ENCODE results near the gene PRKCB.
"Not testable (repeated sequence)": the region's sequence is repeated elsewhere in the genome, so short reads cannot be mapped to it uniquely, and the experiment has no call there.

The PRKCB gene

DNA sequence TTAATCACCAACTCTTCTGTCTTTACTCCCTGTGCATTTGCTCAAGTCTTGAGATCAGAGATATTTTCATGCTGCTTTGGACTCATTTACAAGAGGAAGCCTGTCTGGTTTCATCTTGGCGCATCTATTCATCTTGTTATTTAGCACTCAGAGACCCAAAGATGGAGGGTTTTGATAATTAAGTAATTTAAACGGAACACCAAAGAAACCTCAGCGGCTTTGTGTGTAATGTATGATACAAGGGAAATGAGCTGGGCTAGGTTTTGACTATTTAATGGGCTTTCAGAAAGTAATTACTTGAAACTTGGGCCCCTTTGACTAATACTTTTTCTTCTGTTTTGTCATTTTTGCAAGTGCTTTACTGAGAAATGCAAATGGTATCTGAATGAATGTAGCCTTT is 354.2 kb downstream of the PRKCB start:
- no peak for DNase-seq

DNA sequence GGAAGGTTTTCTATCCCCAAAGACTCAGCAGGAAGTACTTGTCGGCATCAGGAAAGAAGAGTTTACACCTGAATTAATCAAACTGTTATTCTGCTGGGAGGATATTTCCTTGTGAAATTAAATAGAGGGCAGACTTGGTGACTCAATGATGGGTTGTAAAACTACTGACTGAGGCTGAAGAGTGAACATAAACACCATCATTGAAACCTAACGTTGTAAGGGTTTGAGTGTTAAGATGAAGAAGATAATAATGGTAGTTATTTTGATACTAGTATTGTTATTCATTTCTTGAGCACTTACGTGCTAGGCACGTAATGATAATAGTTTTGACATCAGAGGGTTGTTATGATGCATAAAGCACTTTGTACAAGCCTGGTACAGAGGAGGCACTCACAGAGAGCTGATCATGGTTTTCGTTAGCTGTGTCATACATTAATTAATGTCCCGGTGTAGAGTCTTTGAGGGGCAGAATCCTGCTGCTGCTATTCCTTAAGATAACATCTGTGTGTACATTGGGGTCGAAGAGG is 356.2 kb downstream of the PRKCB start:
- no peak for DNase-seq

DNA sequence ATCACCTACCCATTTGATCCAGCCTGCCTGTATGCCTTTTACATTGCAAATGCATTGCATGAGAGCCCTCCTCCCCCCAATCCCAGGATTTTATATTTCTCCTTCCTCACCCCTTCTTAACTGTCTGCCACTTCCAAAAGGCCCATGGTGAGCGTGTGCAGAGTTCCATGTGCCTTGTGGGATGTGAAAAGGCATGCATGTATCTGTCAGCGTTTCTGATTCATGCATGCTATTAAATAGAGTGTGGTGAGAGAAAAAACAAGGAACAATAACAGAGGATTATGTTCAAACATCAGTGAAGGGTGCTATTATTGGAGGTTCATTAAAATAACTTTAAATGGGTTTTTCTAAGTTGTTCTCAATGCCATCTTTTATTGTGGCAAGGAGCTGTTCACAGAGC is 359.4 kb downstream of the PRKCB start:
- DNase-seq = no peak

DNA sequence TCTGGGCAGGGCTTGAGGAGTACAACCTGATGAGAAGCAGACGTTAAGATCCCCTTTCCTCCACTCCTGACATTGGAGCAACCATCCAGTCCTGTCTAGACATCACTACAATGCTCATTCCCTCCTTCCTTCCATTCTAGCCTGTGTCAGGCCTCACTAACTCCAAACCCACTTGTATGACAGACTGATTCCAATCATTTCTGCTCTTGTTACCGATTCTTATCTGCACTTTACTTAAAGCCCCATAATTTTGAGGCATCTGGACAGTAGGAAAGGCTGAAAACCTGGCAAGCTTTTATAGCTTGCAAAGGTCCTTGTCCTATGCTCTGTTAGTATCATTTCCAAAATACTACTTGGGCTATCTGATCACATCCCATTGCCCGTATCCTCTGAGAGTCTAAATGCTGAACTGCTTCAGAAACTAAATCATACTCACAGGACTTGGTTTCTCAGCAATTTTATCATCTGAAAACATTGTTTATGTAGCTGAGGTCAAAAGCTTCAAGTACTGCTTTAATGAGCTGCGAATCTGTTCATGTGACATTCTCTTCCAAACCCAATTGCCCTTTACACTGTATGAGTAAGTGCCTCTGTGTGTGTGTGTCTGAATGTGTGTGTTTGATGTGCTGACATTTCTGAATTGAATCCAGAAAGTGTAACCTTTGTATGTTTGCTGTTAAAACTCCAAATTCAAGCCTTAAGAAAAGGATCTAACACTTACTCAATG is 363.2 kb downstream of the PRKCB start:
- DNase-seq = peak; percentile 23

DNA sequence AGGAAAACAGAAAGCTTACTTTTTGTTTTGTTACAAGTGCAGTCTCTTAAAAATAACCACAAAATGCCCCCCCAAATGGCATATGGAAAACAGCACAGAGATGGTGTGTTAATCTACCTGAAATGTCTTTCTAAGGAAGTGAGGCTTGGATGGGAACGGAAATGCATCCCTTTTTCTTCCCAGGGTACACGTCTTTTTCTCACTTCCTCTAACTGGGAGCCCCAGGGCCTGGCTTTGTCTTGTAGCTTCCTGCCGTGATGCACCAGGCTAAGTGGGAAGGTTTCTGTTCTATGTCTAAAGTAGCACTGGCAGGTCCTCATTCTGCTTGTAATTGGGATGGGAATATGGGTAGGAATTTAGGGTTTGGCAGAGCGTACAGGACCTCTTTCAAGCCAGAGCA is 367.9 kb downstream of the PRKCB start:
- no peak for DNase-seq

DNA sequence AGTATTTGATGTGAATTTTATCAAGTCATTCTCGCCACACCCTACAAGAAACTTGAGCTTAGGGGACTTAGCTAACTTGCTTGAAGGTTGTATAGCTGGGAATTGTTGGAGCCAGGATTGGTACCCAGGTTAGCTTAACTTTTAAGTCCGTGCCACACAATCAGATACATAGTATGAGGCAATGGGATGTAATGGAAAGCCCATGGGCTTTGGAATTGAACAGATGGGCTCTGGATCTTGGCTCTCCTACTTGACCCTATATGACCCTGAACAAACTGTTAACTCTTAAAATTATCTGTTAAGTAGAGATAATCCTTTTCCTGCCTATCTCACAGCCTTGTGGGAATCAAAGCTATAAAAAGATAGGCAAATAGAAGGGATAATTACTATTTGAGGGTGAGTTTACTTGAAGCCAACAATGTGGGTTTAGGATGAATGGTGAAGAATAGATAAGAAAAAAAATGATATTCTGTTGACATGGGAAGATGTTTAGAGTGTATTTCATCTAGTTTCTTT is 368.4 kb downstream of the PRKCB start:
- DNase-seq = no peak

DNA sequence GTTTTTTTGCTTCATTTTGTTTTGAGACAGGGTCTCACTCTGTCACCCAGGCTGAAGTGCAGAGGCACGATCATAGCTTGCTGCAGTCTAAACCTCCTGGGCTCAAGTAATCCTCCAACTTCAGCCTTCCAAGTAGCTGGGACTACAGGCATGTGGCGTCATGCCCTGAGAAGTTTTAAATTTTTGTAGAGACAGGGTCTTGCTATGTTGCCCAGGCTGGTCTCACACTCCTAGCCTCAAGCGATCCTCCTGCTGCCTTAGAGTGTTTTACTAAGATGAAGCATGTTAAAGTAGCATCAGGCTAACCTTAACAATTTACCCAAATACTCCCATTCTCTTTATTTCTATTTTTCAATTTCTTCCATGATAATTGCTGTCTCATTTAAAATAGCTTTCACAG is 371.1 kb downstream of the PRKCB start:
- DNase-seq = no peak

DNA sequence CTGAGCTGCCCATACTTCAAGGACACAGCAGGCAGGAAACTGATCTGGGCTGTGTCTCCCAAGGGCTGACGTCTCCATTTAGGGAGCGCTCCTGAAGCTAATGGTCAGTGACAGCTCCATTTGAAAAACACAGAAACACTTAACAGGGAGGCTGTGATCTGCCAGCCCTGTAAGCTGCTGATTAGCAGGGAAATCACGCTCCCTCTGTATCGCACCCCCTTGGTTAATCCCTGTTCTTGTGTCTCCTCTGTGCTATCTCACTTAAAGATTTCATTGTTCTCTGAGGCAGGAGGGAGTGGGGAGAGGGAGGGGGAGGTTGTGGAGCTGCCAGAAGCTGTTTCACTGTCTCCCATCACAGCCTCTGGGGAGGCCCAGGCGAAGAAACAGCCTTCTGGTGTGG is 372.9 kb downstream of the PRKCB start:
- DNase-seq = peak; percentile 10

DNA sequence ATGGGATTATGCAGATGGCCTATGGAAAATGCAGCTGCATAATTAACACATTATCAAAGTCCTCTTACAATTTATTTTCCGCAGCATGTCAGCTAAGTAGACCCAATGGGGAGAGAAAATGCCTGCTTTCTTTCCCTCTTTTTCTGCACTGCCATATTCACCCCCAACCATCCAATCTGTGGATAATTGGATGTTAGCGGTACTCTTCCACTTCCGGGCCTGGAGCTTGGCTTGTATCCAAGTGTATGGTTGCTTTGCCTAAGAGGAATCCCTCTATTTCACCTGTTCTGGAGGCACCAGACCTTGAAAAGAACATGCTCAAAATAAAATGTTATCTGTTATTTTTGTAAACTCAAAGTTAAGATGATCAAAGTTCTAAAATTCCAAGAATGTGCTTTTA is 379.2 kb downstream of the PRKCB start:
- DNase-seq = peak; percentile 50

DNA sequence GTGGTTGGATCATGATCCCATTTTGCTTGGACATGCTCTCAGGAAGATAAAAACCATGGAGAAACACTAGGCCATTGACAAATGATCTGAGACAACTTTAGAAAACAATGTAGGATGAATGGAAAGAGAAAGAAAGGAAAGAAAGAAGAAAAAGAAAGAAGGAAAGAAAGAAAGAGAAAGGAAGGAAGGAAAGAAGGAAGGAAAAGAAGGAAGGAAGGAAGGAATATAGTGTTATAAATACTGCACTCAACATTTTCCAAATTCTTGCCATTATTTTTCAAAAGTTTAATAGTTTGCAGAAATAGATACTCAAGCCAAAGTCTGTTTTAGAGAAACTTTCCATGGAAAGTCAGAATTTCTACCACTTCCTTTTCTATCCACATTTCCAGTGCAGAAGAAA is 381.2 kb downstream of the PRKCB start:
- no peak for DNase-seq

DNA sequence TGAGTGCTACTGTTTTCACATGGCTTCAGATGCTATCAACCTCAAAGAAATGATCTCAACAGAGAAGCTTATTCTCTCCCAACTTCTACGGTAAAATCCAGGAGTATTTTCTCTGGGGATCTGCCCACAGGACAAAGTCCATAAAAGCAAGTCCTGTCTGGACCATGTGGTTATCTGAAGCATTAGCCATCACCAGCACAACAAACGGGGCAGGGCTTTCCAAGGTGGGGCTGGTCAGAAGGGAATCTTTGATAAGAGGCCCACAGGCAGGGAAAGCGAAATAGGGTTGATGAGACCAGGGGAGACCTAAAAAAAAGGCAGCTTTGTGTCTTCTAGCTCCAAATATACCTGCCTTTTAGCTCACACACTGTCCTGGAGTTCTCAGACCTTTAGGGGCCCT is 381.7 kb downstream of the PRKCB start:
- DNase-seq = no peak

DNA sequence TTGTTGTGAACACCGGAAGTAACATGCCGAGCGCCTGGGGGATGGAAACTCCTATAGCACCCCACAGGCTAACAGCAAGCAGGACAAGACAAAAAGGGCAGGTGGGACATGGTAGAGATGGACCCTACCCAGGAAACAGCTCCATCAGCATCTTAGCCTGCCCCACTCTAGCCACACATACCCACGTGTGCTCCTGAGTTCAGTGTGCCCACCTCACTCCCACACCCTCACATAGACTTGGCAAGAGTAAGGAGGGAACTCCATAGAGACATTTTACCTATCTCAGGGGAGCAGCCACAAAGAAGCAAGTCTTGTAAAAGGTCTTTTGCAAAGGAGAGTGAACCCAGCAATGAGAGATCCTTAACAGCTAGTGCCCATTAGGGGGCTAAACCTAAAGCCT is 382.5 kb downstream of the PRKCB start:
- no peak for DNase-seq

DNA sequence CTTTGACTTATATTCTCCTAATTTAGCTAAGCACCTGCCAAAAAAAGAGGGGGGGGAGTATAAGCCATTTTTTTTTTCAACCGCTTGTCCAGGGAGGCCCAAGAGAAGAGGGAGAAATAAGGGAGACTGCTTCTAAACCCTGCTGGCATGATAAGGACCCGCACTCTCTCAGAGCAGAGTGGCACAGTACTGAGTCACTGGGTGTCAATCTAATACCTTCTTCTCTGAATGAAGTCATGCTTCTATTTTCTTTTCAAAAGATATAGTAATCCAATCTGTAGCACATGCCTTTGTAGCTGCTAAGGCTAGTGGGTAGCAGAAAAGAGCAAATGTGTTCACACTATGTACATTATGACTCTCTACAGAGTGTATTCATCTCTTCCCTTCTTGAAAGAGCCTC is 385.4 kb downstream of the PRKCB start:
- no peak for DNase-seq

DNA sequence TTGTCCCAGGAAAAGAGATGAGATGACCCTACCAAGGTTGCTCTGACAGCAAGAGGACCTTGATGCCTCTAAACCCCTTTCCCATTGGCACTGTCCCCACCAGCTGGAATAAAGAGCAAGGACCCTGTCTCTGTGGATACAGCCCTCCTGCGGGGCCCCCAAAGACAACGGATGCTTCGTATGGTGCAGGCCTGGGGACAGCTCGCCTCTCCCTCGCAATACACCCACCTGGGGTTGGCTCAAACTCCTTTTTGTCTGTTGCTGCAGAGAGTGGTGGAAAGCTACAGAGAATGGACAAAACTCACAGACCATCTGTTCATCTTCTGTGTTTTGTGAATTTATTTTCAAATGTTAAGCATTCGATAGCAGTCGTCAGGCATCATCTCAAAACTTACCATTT is 392.7 kb downstream of the PRKCB start:
- DNase-seq = no peak

DNA sequence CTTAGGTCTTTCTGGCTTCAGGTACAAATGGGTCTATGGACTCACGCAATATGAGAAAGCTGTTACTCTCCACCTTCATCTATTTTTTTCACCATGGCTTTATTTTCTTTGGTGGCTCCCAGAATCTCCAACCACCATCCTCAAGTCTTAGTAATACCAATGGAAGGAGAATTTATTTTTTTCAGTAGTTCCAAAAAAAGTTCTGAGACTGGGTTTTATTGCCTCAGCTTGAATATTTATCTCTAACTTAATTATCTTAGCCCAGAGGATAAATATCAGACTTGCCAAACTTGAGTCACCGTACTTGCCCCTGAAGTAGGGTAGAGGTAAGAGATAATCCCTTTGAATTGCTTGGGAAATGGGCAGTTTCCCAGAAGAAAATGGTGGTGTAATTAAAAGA is 397.2 kb downstream of the PRKCB start:
- DNase-seq = no peak

DNA sequence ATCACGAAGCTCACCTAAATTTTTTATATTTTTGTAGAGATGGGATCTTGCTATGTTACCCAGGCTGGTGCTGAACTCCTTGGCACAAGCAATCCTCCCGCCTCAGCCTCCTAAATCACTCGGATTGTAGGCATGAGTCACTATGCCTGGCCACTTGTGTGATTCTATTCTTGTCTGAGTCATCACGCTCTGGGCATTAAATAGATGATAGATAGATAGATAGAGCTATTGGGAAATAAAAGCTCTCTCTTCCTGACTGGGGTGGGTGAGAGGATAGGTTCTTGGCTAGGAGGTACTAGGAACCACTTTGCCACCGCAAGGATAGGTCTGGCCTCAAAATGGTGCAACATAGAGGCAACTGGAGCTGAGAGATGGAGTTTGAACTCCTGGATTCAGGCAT is 399.0 kb downstream of the PRKCB start:
- no peak for DNase-seq

DNA sequence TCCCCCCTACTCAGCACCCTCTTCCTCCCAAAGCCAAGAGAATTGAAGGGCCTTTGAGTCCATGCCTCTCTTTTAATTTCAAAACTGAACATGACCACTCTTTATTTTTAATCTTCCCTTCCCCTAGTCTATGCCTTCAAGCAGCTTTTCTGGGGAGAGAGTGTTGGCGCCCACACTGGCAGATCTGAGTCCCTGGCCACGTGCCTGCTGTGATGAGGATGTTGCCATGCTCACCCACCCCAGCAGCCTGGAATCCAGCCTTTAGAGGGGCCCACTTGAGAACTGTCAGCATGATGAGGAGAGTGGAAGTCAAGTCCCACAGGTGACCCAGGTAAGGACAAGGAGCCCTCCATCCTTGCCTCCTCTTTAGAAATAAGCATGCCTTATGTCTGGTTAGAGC is 400.0 kb downstream of the PRKCB start:
- DNase-seq = no peak

DNA sequence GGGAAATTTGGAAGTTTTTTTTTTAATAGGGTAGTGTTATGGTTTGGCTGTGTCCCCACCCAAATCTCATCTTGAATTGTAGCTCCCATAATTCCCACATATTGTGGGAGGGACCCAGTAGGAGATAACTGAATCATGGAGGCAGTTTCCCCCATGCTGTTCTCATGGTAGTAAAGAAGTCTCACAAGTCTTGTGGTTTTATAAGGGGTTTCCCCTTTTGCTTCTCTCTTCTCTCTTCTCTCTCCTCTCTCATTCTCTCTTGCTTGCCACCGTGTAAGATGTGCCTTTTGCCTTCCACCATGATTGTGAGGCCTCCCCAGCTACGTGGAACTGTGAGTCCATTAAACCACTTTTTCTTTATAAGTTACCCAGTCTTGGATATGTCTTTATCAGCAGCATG is 403.1 kb downstream of the PRKCB start:
- DNase-seq = not testable (repeated sequence)

DNA sequence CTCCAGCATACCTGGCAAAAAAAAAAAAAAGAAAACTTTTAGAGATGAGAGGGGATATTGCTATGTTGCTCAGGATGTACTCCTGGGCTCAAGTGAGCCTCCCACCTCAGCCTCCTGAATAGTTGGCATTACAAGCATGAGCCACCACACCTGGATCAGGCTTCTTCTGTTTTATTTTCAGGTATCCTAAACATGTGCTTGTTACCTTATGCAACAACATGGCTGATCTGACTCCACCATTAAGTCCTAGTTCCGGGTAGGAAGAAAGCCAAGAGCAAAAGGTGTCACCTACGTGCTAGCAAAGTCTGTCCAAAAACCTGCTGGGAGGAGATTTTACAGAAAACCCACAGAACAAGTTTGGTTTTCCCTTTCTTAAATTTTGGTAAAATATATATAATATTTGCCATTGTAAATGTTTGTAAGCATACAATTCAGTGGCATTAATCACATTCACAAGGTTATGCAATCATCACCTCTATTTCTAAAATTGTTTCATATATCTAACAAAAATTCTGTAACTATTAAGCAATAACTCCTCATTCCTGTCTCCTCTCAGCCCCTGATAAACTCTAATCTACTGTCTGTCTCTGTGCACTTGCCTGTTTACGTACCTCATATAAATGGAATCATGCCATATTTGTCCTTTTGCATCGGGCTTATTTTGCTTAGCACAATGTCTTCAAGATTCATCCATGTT is 411.3 kb downstream of the PRKCB start:
- DNase-seq = no peak

DNA sequence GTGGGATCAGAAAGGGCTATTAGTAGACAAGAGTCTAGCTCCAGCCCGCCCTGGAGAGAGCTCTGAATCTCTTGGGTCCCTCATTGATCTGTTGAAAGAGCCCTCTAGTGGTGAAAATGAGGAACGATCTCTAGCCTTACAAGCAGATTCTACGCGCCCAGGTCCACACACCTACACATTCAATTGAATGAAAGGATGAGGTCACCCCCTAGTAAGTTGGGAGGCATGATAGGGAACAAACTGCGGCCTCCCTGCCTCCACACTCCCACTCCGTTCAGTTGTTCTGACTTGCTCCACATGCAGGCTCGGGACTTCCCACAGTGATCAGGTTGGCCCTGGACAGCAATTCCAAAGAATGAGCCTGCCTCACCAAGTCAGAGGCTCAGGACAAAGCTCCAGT is 417.4 kb downstream of the PRKCB start:
- peak; percentile 63 for DNase-seq

DNA sequence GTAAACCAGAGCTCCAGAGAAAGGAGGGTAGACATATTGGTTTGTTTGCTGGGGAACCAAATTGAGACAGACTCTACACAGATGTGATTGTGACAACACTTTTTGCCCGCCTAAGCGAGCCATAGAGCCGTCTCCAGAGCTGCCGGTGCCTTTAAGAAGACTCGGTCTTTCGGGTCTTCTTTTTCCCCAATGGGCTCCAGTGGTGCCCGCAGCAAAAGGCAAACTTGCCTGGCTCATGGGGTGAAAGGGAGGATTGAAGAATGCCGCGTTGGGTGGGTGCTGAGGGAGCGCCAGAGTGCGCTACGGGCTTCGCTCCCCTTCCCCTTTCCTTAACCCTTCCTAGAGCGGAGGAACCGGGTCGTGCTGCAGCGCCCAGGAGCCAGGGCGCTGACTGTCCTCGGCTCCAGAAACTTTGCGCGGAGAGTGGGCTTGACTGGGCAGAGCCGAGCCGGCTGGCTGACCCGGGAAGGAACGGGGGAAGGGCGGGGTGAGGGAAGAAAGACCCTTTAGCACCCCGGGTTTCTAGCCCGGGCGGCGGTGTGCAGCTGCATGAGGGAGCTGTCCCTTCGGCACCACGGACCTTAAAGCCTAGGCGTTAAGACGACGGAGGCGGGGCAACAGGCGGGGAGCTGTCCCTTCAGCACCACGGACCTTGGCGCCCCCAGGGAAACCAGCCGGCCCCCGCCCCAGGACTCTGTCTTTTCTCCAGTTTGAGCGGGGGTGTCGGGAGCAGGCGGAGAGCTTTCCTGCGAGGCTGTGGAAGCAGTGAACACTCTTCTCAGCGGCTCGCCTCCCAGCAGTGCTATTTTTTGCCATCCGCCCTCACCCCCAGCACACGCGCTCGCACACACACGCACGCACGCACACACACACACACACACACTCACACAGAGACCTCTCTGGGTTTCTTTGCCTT is 419.9 kb downstream of the PRKCB start, which contains the start of gene CACNG3:
CACNG3 (plus strand) TSS at position 880 of the 916 bp plus-strand sequence. CDS start 420 bp downstream, outside the sequence.
- DNase-seq = no peak

DNA sequence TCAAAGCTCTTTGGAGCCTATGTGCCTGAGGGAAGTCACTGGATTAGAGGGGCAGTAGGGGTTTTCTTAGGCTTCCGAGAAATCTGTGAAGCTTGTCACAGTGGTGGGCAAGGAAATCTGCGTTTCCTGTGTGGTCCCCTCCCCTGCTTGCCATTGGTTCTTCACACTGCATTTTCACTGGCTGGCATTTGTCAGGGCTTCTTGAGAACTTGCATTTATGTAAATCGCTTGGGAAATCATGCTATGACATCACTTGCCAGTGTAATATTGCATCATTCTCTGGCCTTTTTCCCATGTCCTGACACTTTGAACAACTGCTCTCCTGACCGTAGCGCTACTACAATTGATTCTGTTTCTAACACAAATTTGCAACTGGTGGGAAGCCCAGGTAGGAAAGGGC is 422.2 kb downstream of the PRKCB start:
- DNase-seq = no peak

DNA sequence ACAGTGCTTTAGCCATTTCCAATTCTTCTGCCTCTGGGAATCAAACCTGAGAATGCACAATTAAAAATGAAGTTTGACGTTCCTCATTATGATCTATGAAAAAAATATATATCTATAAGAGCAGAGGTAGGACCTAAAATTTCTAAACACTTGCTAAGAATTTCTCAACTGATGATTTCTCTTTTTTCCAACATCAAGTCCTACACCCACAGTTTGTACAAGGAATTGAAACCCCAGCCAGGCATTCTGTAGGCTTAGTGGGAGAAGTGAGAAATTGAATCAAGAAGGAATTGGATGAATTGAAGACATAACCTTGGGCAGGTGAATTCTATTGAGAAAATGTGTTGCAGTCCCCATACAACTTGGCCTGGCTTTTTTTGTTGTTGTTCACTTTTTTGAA is 423.0 kb downstream of the PRKCB start:
- no peak for DNase-seq

Measured in NCI-H2029 (cell line).